Measurements from ENCODE around the gene TIMM8B.
"Not testable (repeated sequence)": the region's sequence is repeated elsewhere in the genome, so short reads cannot be mapped to it uniquely, and the experiment has no call there.

Gene TIMM8B

DNA sequence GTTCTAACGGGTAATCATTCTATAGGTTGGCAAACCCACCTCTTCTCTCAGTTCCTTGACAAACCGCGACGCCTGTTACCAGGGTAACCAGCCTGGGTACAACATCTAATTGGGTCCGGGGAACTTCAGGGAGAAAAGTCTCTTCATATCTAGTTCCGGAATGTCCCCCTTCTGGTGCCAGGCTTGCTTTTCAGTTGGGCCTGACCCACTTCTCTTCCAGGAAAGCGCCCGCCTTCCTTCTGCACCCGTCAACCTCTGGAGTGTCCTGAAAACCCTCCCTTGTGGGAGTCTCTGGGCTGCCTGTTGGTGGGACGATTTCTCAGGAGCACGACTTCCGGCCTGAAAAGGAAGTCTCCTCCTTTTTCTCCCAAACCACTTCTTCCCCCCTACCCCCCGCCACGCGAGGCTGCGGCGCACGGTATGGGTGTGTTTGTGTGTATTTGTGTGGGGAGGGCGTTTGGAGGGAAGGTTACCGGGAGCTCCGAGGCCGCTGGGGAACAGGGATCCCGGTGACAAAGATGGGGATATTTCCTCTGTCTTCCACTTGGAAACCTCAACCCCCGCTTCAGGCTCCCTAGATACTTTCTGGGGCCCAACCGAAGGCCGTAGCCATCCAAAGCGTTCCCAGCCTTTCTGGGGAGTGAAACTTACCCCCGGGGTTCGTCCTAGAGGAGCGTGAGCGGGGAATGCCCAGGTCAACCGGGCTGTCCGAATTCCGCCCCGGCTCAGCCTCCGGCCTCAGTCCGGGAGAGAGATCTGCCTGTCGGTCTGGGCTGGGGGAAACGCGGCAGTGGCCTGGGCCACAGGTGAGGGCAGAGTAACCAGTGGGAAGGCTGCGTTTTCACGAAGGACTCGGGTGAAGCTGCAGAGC is 12.4 kb downstream of the TIMM8B start, which contains the start of the genes NKAPD1 and PIH1D2:
Gene NKAPD1, plus strand, starts transcription at position 359 of the 871 bp plus-strand sequence. CDS start 1,276 bp downstream, outside the sequence.
Gene PIH1D2, minus strand, starts transcription at position 77 of the 871 bp plus-strand sequence. CDS start 843 bp downstream, outside the sequence.
- peak; percentile 93 for DNase-seq

DNA sequence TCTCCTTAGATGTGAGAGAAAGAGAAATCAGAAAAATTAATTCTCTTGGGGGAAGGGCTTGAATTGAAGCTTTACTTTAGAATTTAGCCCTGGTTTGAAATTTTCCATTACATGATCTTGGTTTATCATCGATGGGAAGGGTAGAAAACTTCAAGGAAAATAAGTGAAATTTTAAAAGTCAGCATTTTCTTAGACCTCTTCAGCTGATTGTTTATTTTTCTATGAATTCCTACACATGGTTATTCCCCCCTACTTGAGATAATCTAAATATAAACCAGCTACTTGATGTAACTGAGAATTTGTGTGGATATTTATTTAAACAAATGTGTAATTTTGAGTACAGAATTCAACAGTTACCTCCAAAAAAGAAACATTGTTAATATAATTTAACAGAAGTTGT is 23.6 kb downstream of the TIMM8B start:
- no peak for DNase-seq

DNA sequence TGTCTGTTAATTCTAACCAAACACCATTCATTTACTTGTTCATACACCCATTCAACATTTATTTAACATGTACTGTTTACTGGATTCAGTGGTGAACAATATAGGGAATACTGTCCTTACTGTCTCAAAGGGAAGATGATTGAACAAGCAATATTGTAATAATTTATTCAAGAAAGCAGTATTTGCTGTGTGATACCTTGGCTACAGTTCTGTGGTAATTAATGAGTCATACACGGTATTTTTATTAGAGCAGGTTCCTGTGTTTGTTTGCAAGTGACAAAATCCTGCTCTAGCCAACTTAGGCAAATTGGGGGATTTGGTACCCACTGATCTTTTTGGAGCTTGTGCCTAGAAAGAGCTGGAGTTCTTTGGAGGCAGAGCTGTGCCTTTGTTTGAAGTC is 28.5 kb downstream of the TIMM8B start:
- no peak for DNase-seq

DNA sequence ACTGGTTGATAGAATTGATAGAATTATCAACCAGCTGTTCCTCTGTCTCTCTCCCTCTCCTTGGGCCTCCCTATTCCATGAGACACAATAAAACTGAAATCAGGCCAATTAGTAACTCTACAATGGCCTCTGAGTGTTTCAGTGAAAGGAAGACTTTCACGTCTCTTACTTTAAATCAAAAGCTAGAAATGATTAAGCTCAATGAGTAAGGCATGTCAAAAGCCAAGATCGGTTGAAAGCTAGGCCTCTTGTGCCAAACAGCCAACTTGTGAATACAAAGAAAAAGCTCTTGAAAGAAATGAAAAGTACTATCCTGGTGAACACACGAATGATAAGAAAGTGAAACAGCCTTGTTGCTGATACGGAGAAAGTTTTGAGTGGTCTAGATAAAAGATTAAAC is 29.4 kb downstream of the TIMM8B start:
- DNase-seq: no peak

DNA sequence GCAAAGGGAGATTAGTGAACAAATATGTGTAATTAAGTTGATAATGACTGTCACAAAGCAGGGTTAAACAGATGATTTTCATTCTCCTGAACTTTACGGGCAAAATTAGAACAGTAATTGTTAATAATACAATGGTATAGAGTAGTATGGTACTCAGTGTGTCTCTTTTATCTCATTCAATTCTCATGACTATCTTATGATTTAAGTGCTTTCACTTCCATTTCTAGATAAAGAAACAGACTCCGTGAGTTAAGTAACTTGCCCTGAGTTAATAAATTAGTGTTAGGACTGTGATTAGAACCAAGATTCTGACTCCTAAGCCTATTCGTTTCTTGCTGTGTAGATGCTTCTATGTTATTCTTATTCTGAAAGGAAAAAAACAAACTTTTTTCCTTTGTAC is 34.8 kb downstream of the TIMM8B start:
- no peak for DNase-seq

DNA sequence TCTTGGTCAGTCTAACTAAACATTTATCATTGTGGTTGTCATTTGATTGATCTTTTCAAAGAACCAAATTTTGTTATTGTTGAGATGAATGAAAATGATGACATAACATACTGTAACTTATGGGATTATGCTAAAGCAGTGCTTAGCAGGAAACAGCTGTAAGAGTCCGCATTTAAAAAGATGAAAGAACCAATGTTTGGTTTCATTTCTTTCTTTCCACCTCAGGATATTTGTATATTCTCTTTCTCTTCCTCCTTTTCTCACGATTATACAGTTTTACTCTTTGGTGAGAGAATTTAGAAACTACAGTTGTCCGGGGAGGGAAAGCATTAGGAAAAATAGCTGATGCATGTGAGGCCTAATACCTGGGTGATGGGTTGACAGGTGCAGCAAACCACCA is 35.8 kb downstream of the TIMM8B start:
- DNase-seq: no peak

DNA sequence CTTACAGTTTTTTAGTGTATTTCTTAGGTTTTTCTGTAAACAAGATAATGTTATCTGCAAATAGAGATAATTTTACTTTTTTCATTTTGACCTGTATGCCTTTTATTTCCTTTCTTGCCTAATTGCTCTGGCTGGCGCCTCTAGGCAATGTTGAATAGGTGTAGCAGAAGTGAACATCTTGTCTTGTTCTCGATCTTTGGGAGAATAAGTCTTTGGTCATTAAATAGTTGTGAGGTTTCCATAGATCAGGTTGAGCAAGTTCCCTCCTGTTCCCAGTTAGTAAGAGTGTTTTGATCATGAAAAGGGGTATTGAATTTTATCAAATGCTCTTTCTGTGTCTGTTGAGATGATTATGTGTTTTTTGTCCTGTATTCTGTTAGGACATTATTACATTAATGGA is 36.8 kb downstream of the TIMM8B start:
- no peak for DNase-seq

DNA sequence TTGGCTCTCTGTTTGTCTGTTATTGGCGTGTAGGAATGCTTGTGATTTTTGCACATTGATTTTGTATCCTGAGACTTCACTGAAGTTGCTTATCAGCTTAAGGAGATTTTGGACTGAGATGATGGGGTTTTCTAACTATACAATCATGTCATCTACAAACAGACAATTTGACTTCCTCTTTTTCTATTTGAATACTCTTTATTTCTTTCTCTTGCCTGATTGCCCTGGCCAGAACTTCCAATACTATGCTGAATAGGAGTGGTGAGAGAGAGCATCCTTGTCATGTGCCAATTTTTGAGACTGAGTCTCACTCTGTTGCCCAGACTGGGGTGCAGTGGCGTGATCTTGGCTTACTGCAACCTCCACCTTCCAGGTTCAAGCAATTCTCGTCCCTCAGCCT is 38.3 kb downstream of the TIMM8B start:
- DNase-seq: not testable (repeated sequence)

DNA sequence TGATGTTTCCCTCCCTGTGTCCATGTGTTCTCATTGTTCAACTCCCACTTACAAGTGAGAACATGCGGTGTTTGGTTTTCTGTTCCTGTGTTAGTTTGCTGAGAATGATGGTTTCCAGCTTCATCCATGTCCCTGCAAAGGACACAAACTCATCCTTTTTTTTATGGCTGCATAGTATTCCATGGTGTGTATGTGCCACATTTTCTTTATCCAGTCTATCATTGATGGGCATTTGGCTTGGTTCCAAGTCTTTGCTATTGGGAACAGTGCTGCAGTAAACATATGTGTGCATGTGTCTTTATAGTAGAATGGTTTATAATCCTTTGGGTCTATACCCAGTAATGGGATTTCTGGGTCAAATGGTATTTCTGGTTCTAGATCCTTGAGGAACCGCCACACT is 39.9 kb downstream of the TIMM8B start:
- DNase-seq: not testable (repeated sequence)

DNA sequence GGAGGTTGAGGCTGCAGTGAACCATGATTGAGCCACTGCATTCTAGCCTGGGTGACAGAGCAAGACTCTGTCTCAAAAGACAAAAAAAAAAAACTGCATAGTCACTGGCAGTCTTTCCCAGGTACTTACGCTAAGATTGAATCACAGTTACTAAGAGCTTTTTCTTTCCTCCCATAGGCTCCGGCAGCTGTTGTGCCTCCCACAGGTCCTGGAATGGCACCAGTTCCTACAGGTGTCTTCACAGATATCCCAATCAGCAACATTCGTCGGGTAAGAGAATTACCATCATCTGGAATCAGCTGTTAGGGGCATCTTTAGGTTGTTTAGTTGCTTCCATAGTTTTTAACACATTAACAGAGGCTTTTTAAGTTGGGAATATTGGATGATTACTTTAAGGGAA is 41.6 kb downstream of the TIMM8B start:
- no peak for DNase-seq

DNA sequence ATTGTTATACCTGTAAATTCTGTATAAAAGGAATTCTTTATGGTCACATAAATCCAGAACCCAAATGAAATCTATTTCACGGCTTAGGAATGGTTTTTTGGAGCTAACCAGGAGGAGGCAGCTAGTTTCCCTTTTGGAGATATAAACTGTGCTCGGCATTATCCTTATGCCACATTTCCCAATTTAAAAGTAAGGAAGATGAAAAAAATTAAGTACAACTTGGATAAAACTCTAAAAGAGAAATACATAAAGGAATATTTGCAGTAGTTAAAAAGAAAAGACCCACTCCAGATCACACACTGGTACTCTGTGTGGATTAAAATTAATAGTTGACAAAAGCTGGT is 43.6 kb downstream of the TIMM8B start:
- DNase-seq: no peak

DNA sequence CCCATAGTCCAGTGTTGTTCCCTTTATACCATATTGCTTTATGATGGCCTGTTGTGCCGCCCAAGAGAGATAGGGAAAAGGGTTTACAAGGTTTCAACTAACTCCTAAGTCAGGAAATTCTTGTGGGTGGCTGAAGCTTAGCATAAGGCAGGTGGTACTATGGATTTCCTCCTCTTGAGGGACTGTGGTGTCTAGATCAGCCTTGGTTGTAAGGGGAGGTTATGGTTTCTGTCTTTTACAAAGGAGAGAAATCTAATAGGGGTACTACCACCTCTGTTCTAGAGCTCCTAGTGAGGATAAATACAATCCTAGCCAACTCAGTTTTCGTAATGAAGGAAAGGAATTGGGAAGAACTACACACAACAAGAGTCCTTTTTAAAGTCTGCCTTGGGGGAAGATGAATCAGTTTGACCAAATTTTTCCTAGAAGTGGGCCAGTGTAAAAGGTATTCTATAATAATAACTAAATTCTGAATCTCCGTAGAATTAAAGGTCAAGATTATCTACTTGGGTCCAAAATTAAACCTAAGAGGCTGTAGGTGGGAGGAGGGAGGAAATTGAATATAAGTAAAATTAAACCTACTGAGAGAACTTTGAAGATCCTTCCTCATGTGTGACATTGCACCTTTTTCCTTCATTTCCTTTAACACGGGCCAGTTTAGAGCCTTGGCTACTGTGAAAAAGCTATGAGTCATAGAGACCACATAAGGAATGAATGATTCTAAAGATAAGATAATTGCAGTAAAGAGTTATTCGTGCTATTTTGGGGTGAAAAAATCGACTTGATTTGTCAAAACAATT is 44.2 kb downstream of the TIMM8B start:
- DNase-seq: peak; percentile 43

DNA sequence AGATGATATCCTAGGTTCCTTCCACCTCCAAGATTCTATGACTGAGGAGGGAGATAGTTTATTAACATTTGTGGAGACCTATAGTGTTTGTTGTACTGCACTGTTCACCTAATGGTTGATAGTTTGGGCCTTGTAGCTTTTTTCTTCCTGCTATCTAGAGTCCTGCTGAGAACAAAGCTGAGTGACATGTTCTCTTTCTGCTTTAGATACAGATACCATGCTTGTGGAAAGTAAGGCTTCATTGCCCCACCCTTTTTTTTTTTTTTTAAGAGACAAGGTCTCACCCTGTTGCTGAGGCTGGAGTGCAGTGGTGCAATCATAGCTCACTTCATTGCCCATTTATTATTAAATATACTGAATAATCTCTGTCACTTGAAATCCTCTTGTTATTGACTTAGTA is 49.0 kb downstream of the TIMM8B start:
- DNase-seq: no peak

Data from hematopoietic multipotent progenitor cell treated with erythropoietin and hydrocortisone succinate and interleukin-3 and kit ligand, for 8 days (in vitro differentiated cells).